HG03039 (cell line): ENCODE data around the gene ALG6.

Experiments
- ATAC-seq: cut with Tn5 transposase; IDR thresholded peaks from one replicate; pipeline ENCODE4 v1.9.1; 2021; ENCODE audit warnings: mild to moderate bottlenecking, moderate library complexity; ENCODE audit not compliant: unreplicated experiment

ALG6 gene

GRCh38 chr1:63487336-63488065 is 120.1 kb downstream of the ALG6 start:
- no peak for ATAC-seq
